Muscle of leg (tissue), 11 donors: ENCODE measurements around the gene SRC. TPM values are rescaled to one million over a fixed set of nuclear protein-coding genes. Genes with fewer than 3 reads are reported as not detected.
"Not testable (repeated sequence)": the region's sequence is repeated elsewhere in the genome, so short reads cannot be mapped to it uniquely, and the experiment has no call there.

ENCODE experiments used
- DNase-seq: peaks from one replicate; pipeline ENCODE4 v3.0.0; 2013
- H3K27ac ChIP-seq: one replicate; pipeline ENCODE4 v1.5.1; 2013; ENCODE audit warnings: mild to moderate bottlenecking, low read length, control low read depth
- H3K27me3 ChIP-seq: one replicate; pipeline ENCODE4 v1.6.1; 2013; ENCODE audit warnings: low read length; ENCODE audit not compliant: control insufficient read depth, insufficient read depth
- H3K36me3 ChIP-seq: one replicate; pipeline ENCODE4 v1.6.1; 2013; ENCODE audit warnings: low read length; ENCODE audit not compliant: control insufficient read depth, insufficient read depth
- H3K4me1 ChIP-seq: one replicate; pipeline ENCODE4 v1.6.1; 2013; ENCODE audit warnings: low read length; ENCODE audit not compliant: control insufficient read depth, insufficient read depth
- H3K4me3 ChIP-seq: one replicate; pipeline ENCODE4 v1.5.1; 2013; ENCODE audit warnings: low read length, control low read depth
- H3K9me3 ChIP-seq: replicated peaks from 2 replicates; pipeline ENCODE4 v1.6.1; 2013; ENCODE audit warnings: low read depth, low read length; ENCODE audit not compliant: control insufficient read depth
- WGBS: methylation state at CpG from one replicate; pipeline ENCODE4 v1.1.5; 2013; ENCODE audit warnings: missing lambda C conversion rate; ENCODE audit not compliant: insufficient coverage; 5-methylcytosine and 5-hydroxymethylcytosine counted together
- polyA plus RNA-seq, 8 donors: library from polyadenylated mRNA; unstranded; fragments of 120-200 nt; gene quantifications; one replicate each; pipeline versions ENCODE4 v1.2.1 to v1.2.3, GENCODE V29; 2013; ENCODE audit warnings: inconsistent platforms in 1 of 8, low replicate concordance in 1 of 8; ENCODE audit not compliant: insufficient read length in 8 of 8, insufficient read depth in 1 of 8
- total RNA-seq: library from RNA; stranded (reverse); fragments of 120-200 nt; gene quantifications from one replicate; pipeline ENCODE4 v1.2.4, GENCODE V29; 2013

SRC gene
- total and polyA plus RNA-seq, 9 donors = 8.6 to 25.4 (median 16.6) TPM

DNA sequence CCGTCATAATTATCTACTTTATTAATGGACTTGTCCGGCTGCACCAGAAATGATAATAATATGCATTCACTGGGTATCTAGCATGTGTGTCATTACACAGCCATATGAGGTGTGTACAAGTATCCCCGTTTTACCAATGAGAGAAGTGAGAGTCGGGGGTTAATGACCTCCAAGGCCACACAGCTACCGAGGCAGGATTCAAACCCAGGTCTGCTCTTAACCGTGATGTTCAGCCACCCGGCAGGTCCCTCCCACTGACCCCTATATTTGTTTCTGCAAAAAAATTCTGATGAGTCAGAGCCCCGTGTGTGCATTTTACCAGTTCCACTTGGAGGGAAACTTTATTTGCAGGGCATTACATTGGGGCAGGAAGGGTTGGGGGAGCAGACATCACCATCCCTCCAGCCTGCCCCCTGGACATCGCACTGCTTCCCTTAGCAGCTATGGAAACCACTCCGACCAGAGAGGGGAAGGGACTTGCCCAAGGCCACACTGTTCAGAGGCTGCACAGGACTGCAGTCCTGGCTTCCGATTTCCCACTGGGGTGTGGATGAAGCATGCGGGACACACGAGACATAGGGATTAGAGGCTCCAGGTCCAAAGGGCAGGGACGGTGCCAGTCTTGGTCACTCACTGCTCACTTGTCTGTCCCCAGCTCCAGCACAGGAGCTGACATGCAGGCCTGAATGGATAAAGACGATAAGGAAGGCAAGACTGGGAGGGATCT lies 10.1 kb upstream of the SRC start:
- H3K27ac ChIP-seq = peak overlapping the region; percentile 51
- WGBS = 28% methylated on average over 8 of the region's 15 CpGs

DNA sequence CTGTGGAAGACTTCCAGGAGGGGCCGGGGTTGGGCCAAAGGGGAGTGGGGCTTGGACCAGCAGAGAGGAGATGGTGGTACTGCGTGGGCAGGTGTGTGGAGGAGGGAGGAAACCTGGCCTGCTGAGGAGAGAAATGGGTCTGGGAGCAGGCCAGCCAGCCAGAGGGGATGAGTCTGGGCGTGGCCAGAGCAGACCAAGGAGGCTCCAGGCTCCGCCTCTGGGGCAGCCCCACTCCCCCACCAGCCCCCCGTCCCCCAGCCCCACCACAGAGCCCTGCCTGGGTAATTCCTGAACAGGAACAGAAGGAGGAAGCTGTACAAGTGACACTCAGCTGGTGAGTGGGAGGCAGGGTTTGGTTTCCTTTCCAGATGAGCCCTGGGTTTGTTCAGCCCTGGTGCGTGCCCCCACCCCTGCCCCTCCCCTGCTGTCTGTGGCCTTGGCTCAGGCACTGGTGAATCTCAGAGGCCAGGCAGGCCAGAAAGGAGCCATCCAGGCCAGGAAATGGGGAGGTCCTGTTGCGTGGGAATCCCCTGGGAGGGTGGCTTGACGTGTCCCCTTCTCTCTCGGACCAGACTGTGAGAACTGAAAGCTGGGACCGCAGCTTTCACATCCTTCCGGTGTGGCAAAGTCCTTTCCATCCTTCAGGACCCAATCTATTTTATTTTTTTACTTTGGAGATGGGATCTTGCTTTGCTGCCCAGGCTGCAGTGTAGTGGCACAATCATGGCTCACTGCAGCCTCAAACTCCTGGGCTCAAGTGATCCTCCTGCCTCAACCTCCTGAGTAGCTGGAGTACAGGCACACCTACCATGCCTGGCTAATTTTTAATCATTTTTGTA lies 9.4 kb upstream of the SRC start:
- Histone ChIP-seq H3K4me3 (no peak overlapping the region), H3K4me1 (peaks cover 23% of the 10 kb centered on the region), H3K36me3 (no peaks in the 10 kb centered on the region), H3K27ac (peak overlapping the region; percentile 51), H3K27me3 (no peaks in the 10 kb centered on the region), H3K9me3 (no peaks in the 10 kb centered on the region)
- DNase-seq = peak; percentile 63
- WGBS = 19% methylated on average over 5 of the region's 11 CpGs

More for the DNA sequence above, 10.1 kb upstream of the SRC start:
- no peaks in the 10 kb centered on the region for H3K36me3 ChIP-seq
- no peak for DNase-seq
- H3K9me3 ChIP-seq = no peaks in the 10 kb centered on the region
- peaks cover 24% of the 10 kb centered on the region for H3K4me1 ChIP-seq
- no peaks in the 10 kb centered on the region for H3K27me3 ChIP-seq
- H3K4me3 ChIP-seq = no peak overlapping the region

DNA sequence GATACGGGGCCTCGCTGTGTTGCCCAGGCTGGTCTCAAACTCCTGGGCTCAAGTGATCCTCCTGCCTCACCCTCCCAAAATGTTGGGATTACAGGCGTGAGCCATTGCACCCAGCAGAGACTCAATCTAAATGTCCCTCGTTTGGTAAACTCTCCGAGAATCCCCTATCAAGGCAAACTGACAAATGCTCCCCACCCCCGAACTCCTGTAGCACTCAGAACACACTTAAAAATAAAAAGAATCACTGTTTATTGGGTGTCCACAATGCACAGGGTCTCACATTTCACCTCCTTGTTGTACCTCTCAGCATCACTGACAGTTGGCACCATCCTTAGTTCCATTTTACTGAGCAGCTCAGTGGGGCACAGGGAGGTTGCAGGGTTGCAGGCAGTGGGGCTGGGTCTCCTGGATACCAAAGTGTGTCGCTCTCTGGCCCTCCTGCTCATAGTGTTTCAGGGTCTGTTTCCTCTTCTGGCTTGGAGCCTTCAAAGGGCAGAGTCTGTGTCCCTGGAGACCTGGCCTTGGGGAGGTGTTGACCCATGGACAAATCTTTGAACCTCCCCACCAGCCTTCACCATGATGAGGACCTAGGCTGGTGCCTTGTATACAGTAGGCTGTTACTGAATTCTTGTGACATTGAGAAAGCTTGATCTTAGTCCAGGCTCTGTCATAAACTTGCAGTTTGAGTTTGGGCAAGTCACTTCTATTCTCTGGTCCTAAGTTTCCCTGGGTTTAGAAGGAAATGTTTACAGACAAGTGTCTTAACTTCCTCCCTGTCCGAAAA lies 8.5 kb upstream of the SRC start:
- H3K9me3 ChIP-seq = no peaks in the 10 kb centered on the region
- 88% methylated on average over 5 of the region's 8 CpGs for whole genome bisulfite sequencing
- DNase-seq = no peak
- no peak overlapping the region for H3K4me3 ChIP-seq
- no peaks in the 10 kb centered on the region for H3K27me3 ChIP-seq
- peaks cover 16% of the 10 kb centered on the region for H3K4me1 ChIP-seq
- H3K27ac ChIP-seq = no peak overlapping the region
- no peaks in the 10 kb centered on the region for H3K36me3 ChIP-seq

DNA sequence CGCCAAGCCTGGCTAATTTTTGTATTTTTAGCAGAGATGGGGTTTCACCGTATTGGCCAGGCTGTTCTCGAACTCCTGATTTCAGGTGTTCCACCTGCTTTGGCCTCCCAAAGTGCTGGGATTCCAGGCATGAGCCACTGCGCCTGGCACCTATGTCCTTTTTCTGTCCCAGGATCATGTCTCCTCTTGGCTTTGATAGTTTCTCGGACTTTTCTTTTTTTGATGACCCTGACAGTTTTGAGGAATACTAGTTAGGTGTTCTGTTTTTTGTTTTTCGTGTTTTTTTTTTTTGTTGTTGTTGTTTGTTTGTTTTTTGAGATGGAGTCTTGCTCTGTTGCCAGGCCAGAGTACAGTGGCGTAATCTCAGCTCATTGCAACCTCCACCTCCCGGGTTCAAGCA lies 7.6 kb upstream of the SRC start:
- DNase-seq = not testable (repeated sequence)

DNA sequence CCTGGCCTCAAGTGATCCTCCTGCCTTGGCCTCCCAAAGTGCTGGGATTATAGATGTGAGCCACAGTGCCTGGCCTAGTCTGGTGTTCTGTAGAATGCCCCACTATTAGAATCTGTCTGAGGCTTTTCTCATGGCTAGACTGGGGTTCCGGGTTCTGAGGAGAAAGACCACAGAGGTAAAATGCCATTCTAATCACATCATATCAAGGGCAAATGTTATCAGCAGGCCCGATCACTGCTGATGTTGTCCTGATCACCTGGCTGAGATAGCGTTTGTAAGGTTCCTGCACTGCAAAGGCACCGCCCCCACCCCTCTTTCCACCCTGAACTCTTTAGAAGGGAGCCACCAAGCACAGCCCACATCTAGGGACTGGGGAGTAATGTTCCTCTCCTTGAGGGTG lies 6.7 kb upstream of the SRC start:
- Histone ChIP-seq H3K4me1 (peaks cover 14% of the 10 kb centered on the region), H3K4me3 (no peak overlapping the region), H3K36me3 (no peaks in the 10 kb centered on the region), H3K27me3 (no peaks in the 10 kb centered on the region), H3K9me3 (no peaks in the 10 kb centered on the region), H3K27ac (no peak overlapping the region)
- no CpG with 5 or more reads among the region's 4 CpGs for WGBS
- DNase-seq = no peak

More for the DNA sequence above, 7.6 kb upstream of the SRC start:
- H3K4me3 ChIP-seq, H3K27ac ChIP-seq, H3K9me3 ChIP-seq, H3K36me3 ChIP-seq, H3K27me3 ChIP-seq: not testable (repeated sequence)
- 78% methylated on average over 4 of the region's 8 CpGs for WGBS
- peaks cover 14% of the 10 kb centered on the region for H3K4me1 ChIP-seq

DNA sequence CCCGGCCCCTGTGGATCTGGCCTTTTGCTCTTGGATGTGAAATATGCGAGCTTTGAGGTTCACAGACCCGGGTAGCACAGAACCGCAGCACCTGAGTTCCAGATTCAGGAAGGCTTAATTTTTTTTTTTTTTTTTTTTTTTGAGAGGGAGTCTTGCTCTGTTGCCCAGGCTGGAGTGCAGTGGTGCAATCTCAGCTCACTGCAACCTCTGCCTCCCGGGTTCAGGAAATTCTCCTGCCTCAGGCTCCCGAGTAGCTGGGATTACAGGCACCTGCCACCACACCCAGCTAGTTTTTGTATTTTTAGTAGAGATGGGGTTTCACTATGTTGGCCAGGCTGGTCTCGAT lies 6.2 kb upstream of the SRC start:
- H3K9me3 ChIP-seq, H3K36me3 ChIP-seq, H3K27ac ChIP-seq, H3K27me3 ChIP-seq, H3K4me3 ChIP-seq, DNase-seq: not testable (repeated sequence)
- WGBS = 91% methylated on average over 1 of the region's 7 CpGs
- peaks cover 14% of the 10 kb centered on the region for H3K4me1 ChIP-seq

DNA sequence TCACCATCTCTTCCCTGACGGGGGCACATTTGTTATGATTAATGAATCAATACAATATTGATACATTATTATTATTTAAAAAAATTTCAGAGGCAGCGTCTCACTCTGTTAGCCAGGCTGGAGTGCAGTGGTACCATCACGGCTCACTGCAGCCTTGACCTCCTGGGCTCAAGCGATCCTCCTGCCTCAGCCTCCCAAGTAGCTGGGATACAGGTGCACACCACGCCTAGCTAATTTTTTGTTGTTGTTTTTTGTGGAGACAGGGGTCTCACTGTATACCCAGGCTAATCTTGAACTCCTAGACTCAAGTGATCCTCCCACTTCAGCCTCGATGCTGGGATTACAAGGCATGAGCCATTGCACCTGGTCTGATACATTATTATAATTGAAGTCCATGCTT lies 4.9 kb upstream of the SRC start:
- no peak overlapping the region for H3K4me3 ChIP-seq
- H3K4me1 ChIP-seq = peaks cover 16% of the 10 kb centered on the region
- WGBS = no CpG with 5 or more reads among the region's 6 CpGs
- DNase-seq = no peak
- no peaks in the 10 kb centered on the region for H3K36me3 ChIP-seq
- H3K27ac ChIP-seq = no peak overlapping the region
- H3K9me3 ChIP-seq = no peaks in the 10 kb centered on the region
- peaks cover 4% of the 10 kb centered on the region for H3K27me3 ChIP-seq

DNA sequence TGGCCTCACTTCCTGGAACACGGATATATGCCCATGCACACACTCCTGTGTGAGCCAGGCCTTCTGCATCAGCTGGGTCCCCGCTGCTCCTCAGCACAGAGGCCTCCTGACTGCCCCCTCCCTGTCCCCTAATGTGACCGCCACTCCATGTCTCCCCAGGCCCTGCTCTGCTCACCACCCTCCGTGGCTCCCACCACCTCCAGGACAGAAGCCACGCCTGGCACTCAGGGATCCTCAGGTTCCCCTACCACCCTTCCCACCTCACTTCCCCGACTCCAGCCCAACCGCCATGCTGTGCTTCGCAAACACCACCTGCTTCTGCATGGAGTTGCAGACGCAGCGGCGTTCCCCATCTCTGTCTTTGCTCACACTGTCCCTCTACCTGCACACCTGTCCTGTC lies 4.3 kb upstream of the SRC start:
- 82% methylated on average over 8 of the region's 11 CpGs for WGBS
- H3K9me3 ChIP-seq = no peaks in the 10 kb centered on the region

DNA sequence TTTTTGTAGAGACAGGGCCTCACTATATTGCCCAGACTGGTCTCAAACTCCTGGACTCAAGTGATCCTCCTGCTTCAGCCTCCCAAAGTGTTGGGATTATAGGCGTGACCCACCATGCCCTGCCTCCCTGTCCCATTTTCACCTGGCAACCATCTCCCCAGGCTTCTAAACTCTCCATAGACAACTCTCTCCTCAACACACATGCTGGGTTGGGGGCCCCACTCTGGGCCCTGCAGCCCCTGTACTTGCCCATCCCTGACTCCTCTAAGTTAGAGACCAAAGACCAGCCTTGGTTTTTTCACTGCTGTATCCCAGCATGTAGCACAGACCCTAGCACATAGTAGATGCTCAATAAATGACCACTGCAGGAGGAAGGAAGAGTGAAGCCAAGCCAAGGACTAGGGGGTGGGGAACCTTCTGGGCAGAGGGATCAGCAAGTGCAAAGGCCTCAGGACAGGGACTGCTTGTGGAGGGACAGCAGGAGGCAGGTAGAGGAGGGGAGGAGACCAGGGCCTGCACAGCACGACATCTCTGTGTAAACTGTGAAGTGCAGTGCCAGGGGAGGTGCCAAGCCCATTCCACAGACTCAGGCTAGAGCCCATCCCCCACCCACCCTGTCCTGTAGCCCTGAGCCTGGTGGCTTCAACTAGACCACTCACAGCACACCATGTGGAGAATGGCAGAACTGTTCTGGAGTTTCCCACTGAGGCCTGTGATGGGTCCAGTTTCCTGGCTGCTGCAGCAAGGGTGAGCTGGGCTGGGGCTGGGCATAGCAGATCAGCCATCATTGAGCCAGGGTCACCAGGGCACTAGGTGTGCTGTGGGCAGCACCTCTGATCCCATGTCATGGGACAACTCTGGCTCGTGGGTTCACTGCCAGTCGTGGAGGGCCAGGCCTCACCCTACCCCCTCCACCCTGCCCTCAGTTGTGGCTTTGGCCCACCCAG lies 3.4 kb upstream of the SRC start:
- DNase-seq = no peak
- Histone ChIP-seq H3K4me1 (peaks cover 11% of the 10 kb centered on the region), H3K27ac (no peak overlapping the region), H3K36me3 (peaks cover under 1% of the 10 kb centered on the region), H3K9me3 (no peaks in the 10 kb centered on the region), H3K4me3 (no peak overlapping the region), H3K27me3 (peaks cover 4% of the 10 kb centered on the region)
- 93% methylated on average over 1 of the region's 4 CpGs for WGBS

More for the DNA sequence above, 4.3 kb upstream of the SRC start:
- Histone ChIP-seq H3K36me3 (no peaks in the 10 kb centered on the region), H3K27me3 (peaks cover 4% of the 10 kb centered on the region), H3K4me3 (no peak overlapping the region), H3K4me1 (peaks cover 12% of the 10 kb centered on the region), H3K27ac (no peak overlapping the region)
- no peak for DNase-seq
